Sigmoid colon (tissue), 7 donors: ENCODE measurements around the gene SH3RF3. TPM values are rescaled to one million over a fixed set of nuclear protein-coding genes. Genes with fewer than 3 reads are reported as not detected.

Experiments used
- DNase-seq: peaks from one replicate; pipeline ENCODE4 v3.0.0-alpha.2; 2019
- H3K27ac ChIP-seq, 4 donors: fragments of 200-600 bp; sonication (generic); one replicate each; pipeline ENCODE4 v1.5.1; 2016 to 2019; ENCODE audit warnings: mild to moderate bottlenecking in 1 of 4
- H3K27me3 ChIP-seq, 3 donors: fragments of 200-600 bp; sonication (generic); one replicate each; pipeline ENCODE4 v1.5.1; 2019; ENCODE audit warnings: mild to moderate bottlenecking in 1 of 3
- H3K36me3 ChIP-seq, 4 donors: fragments of 200-600 bp; sonication (generic); one replicate each; pipeline ENCODE4 v1.5.1; 2016 to 2019
- H3K4me1 ChIP-seq, 4 donors: fragments of 200-600 bp; sonication (generic); one replicate each; pipeline ENCODE4 v1.5.1; 2017 to 2019
- H3K4me3 ChIP-seq, 4 donors: fragments of 200-600 bp; sonication (generic); one replicate each; pipeline ENCODE4 v1.5.1; 2017 to 2019; ENCODE audit warnings: mild to moderate bottlenecking in 2 of 4, moderate library complexity in 1 of 4
- H3K9me3 ChIP-seq, 4 donors: fragments of 200-600 bp in 3 of 4; sonication (generic) in 3 of 4; one replicate each; pipeline versions ENCODE4 v1.5.1 to v1.6.1; 2013 to 2019
- CTCF ChIP-seq, 4 experiments: fragments of 450-650 bp in 3 of 4; fragments of 200-600 bp in 1 of 4; IDR thresholded peaks; one replicate each; pipeline ENCODE4 v1.5.1; 2016 to 2019; ENCODE audit warnings: antibody characterized with exemption in 4 of 4, mild to moderate bottlenecking in 3 of 4, moderate library complexity in 2 of 4
- EP300 ChIP-seq, 4 donors: sonication (generic); formaldehyde crosslinking; IDR thresholded peaks; one replicate each; pipeline ENCODE4 v1.6.1; 2017; ENCODE audit warnings: antibody characterized with exemption in 4 of 4
- POLR2A ChIP-seq, 2 donors: fragments of 450-650 bp; IDR thresholded peaks; one replicate each; pipeline ENCODE4 v1.6.1; 2016; ENCODE audit warnings: antibody characterized with exemption in 2 of 2, mild to moderate bottlenecking in 2 of 2, moderate library complexity in 2 of 2
- POLR2AphosphoS5 ChIP-seq, 4 donors: sonication (generic); formaldehyde crosslinking; IDR thresholded peaks; one replicate each; pipeline ENCODE4 v1.6.1; 2017; ENCODE audit warnings: antibody characterized with exemption in 4 of 4
- WGBS, 2 donors: extraction: QIAGEN DNeasy Blood & Tissue Kit; methylation state at CpG; one replicate each; pipeline ENCODE4 v1.1.7; 2013; 5-methylcytosine and 5-hydroxymethylcytosine counted together
- intact Hi-C: fragments of 100-400 bp; cut with DNase I; formaldehyde crosslinking; loops from one replicate; pipeline ENCODE4 v1.15.1; 2023
- polyA plus RNA-seq, 3 donors: library from polyadenylated mRNA; stranded (reverse); fragments of 200-250 nt; gene quantifications; one replicate each; pipeline ENCODE4 v1.2.3, GENCODE V29; 2013
- total RNA-seq, 4 donors: library from RNA; depleted of rRNA; stranded (reverse); fragments of >200 nt; gene quantifications; one replicate each; pipeline ENCODE4 v1.1.0, GENCODE V29; 2016
- donor health status: healthy with polysubstance abuse.
- donor health status: Bipolar disorder and iron deficiency.
- donor health status: healthy.

Gene SH3RF3
- total and polyA plus RNA-seq, 7 donors, result 0.69 to 10.0 (median 3.4) TPM

- 39 to 55% methylated on average over 3 of the region's 3 CpGs for whole genome bisulfite sequencing, 2 donors
- H3K36me3 ChIP-seq, result no peaks in the 10 kb centered on the region
- intact Hi-C loops, result no loop called here
- H3K27me3 ChIP-seq, result no peaks in the 10 kb centered on the region
- TF ChIP-seq POLR2A (IDR thresholded peaks at IDR 0.05) (no peak), CTCF (IDR thresholded peaks at IDR 0.05) (no peak), EP300 (IDR thresholded peaks at IDR 0.05) (no peak), POLR2AphosphoS5 (IDR thresholded peaks at IDR 0.05) (no peak)
- no peaks in the 10 kb centered on the region for H3K9me3 ChIP-seq
- H3K4me3 ChIP-seq, result no peak overlapping the region
- no peak for DNase-seq
- H3K27ac ChIP-seq, result no peak overlapping the region
- H3K4me1 ChIP-seq, result no peaks in the 10 kb centered on the region
Observed at GRCh38 chr2:109098251-109098920, 30.6 kb upstream of the SH3RF3 start.

DNA sequence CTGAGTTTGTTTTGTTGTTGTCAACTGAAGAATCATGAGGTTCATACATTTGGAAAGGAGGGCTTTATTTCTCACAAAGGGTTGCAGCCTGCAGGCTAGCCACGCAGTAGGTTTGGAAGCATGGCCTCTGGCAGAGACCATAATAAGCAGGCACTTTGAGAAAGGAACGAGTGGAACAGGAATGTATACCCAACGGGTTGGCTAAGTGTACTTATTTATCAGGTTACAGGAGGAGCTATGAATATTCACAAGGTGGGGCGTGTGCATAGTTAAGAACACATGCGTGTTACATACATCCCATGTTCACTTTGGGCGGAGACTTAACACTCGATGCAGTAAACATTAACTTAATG, 30.1 kb upstream of the SH3RF3 start:
- no peak for DNase-seq
- H3K9me3 ChIP-seq, result no peaks in the 10 kb centered on the region
- TF ChIP-seq CTCF (IDR thresholded peaks at IDR 0.05) (no peak), POLR2AphosphoS5 (IDR thresholded peaks at IDR 0.05) (no peak), POLR2A (IDR thresholded peaks at IDR 0.05) (no peak), EP300 (IDR thresholded peaks at IDR 0.05) (no peak)
- H3K27me3 ChIP-seq, result no peaks in the 10 kb centered on the region
- H3K4me3 ChIP-seq, result no peak overlapping the region
- intact Hi-C loops, result no loop called here
- WGBS, 2 donors, result 54 to 78% methylated on average over 7 of the region's 7 CpGs
- H3K27ac ChIP-seq, result no peak overlapping the region
- no peaks in the 10 kb centered on the region for H3K4me1 ChIP-seq
- no peaks in the 10 kb centered on the region for H3K36me3 ChIP-seq

- Histone ChIP-seq H3K4me1 (no peaks in the 10 kb centered on the region), H3K27ac (no peak overlapping the region), H3K4me3 (no peak overlapping the region), H3K36me3 (no peaks in the 10 kb centered on the region), H3K9me3 (no peaks in the 10 kb centered on the region), H3K27me3 (no peaks in the 10 kb centered on the region)
- no peak for DNase-seq
- intact Hi-C loops, result no loop called here
- 29 to 33% methylated on average over 10 of the region's 10 CpGs for whole genome bisulfite sequencing, 2 donors
- TF ChIP-seq EP300 (IDR thresholded peaks at IDR 0.05), result no peak
- TF ChIP-seq CTCF (IDR thresholded peaks at IDR 0.05), result no peak
- TF ChIP-seq POLR2AphosphoS5 (IDR thresholded peaks at IDR 0.05), result no peak
- no peak for TF ChIP-seq POLR2A (IDR thresholded peaks at IDR 0.05)
Observed at GRCh38 chr2:109102588-109103233, 26.3 kb upstream of the SH3RF3 start.

GRCh38 chr2:109105113-109105512, 23.9 kb upstream of the SH3RF3 start:
- 93% methylated on average over 5 of the region's 5 CpGs for WGBS, 2 donors
- no peak for TF ChIP-seq EP300 (IDR thresholded peaks at IDR 0.05)
- no peak for DNase-seq
- Histone ChIP-seq H3K4me1 (no peaks in the 10 kb centered on the region), H3K4me3 (no peak overlapping the region), H3K27ac (no peak overlapping the region), H3K9me3 (no peaks in the 10 kb centered on the region), H3K36me3 (no peaks in the 10 kb centered on the region), H3K27me3 (no peaks in the 10 kb centered on the region)
- intact Hi-C loops, result no loop called here

DNA sequence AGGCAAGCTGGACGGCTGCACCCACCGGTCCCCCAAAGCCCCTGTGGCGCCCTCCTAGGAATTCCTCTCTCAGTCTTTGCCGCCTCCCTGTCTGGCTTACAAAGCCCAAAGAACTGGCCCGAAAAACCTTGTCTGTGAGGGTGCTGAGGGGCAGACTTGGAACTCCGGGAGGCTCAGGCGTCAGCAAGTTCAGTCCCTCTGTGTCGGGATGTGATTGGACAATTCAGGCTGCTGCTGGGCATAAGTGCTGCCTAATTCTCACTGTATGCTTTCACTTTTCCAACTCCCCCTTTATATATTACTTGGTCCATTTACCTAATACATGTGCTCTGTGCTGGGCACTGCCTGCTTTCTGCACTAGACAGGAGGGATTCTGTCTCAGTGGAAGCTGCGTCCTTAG, 20.3 kb upstream of the SH3RF3 start:
- Histone ChIP-seq H3K36me3 (no peaks in the 10 kb centered on the region), H3K27me3 (no peaks in the 10 kb centered on the region), H3K4me3 (no peak overlapping the region), H3K9me3 (no peaks in the 10 kb centered on the region), H3K4me1 (no peaks in the 10 kb centered on the region), H3K27ac (no peak overlapping the region)
- no peak for DNase-seq
- TF ChIP-seq CTCF (IDR thresholded peaks at IDR 0.05), result no peak
- intact Hi-C loops, result no loop called here
- 92 to 95% methylated on average over 9 of the region's 9 CpGs for WGBS, 2 donors
